Natural killer cell (primary cell): ENCODE measurements around the gene AK1. TPM values are rescaled to one million over a fixed set of nuclear protein-coding genes. Genes with fewer than 3 reads are reported as not detected.

ENCODE experiments used
- ATAC-seq, 3 donors: fragments of 150-1000 bp in 2 of 3; fragments of 200-7000 bp in 1 of 3; cut with Tn5 transposase; 1 replicate in 1 of 3; 2 replicates in 2 of 3; pipeline ENCODE4 v1.10.0; 2021; ENCODE audit warnings: mild to moderate bottlenecking in 2 of 3, moderate library complexity in 2 of 3
- DNase-seq, 2 donors: peaks; one replicate each; pipeline versions ENCODE4 v3.0.0 to v3.0.0-alpha.2; 2013 to 2021; ENCODE audit warnings: mixed read lengths in 1 of 2
- H3K27ac ChIP-seq: one replicate; pipeline ENCODE4 v1.5.1; 2013; ENCODE audit warnings: mild to moderate bottlenecking, low read length
- H3K27me3 ChIP-seq: one replicate; pipeline ENCODE4 v1.6.1; 2013; ENCODE audit warnings: low read length; ENCODE audit not compliant: control insufficient read depth, insufficient read depth
- H3K36me3 ChIP-seq: one replicate; pipeline ENCODE4 v1.6.1; 2013; ENCODE audit warnings: low read length; ENCODE audit not compliant: control insufficient read depth, insufficient read depth
- H3K4me1 ChIP-seq: one replicate; pipeline ENCODE4 v1.6.1; 2013; ENCODE audit warnings: low read length; ENCODE audit not compliant: control insufficient read depth, insufficient read depth
- H3K4me3 ChIP-seq: one replicate; pipeline ENCODE4 v1.5.1; 2013; ENCODE audit warnings: low read length
- H3K9me3 ChIP-seq: one replicate; pipeline ENCODE4 v1.6.1; 2013; ENCODE audit warnings: low read length; ENCODE audit not compliant: control insufficient read depth, insufficient read depth
- H3K27ac Mint-ChIP-seq, 2 donors: one replicate each; pipeline ENCODE4 v1.8.0; 2022; ENCODE audit warnings: mild to moderate bottlenecking in 2 of 2, mixed read lengths in 2 of 2, moderate library complexity in 1 of 2
- H3K27me3 Mint-ChIP-seq, 2 donors: one replicate each; pipeline ENCODE4 v1.8.0; 2022; ENCODE audit warnings: low read depth in 2 of 2, mixed read lengths in 2 of 2
- H3K36me3 Mint-ChIP-seq: one replicate; pipeline ENCODE4 v1.8.0; 2022; ENCODE audit warnings: mixed read lengths
- H3K4me1 Mint-ChIP-seq, 2 donors: one replicate each; pipeline ENCODE4 v1.8.0; 2022; ENCODE audit warnings: mixed read lengths in 2 of 2
- H3K4me3 Mint-ChIP-seq: one replicate; pipeline ENCODE4 v1.8.0; 2022; ENCODE audit warnings: mild to moderate bottlenecking, moderate library complexity, mixed read lengths
- H3K9me3 Mint-ChIP-seq, 2 donors: one replicate each; pipeline ENCODE4 v1.8.0; 2022; ENCODE audit warnings: mixed read lengths in 2 of 2
- CTCF ChIP-seq: fragments of 200-600 bp; IDR thresholded peaks from one replicate; pipeline ENCODE4 v1.8.0; 2022; ENCODE audit warnings: antibody characterized with exemption
- WGBS: methylation state at CpG from one replicate; pipeline ENCODE4 v1.1.7; 2013; ENCODE audit warnings: missing lambda C conversion rate; ENCODE audit not compliant: insufficient coverage; 5-methylcytosine and 5-hydroxymethylcytosine counted together
- intact Hi-C: fragments of 100-400 bp; cut with micrococcal nuclease; formaldehyde crosslinking; loops from one replicate; pipeline ENCODE4 v1.14.2; 2022
- total RNA-seq, 4 donors: library from RNA; stranded (reverse); fragments of 120-200 nt in 1 of 4; gene quantifications; one replicate each; pipeline versions ENCODE4 v1.2.3 to v1.2.4, GENCODE V29; 2013 to 2022

Gene AK1
- total RNA-seq, 3 donors from 2014 or later (not counting 1 experiment from before 2014, with no cell fraction given): 47.3 to 76.3 (median 54.2) TPM

GRCh38 chr9:127828262-127829031, 49.0 kb downstream of the AK1 start:
- Histone ChIP-seq H3K9me3 (no peaks in the 10 kb centered on the region), H3K27ac (no peak overlapping the region), H3K4me3 (no peak overlapping the region), H3K27me3 (no peaks in the 10 kb centered on the region), H3K36me3 (peaks cover 6% of the 10 kb centered on the region), H3K4me1 (no peaks in the 10 kb centered on the region)
- DNase-seq: no peak
- H3K4me3 Mint-ChIP-seq: peak overlapping the region; percentile 75
- peaks cover 5 to 7% of the 10 kb centered on the region in 2 donors for H3K4me1 Mint-ChIP-seq
- no peaks in the 10 kb centered on the region for H3K36me3 Mint-ChIP-seq
- peak overlapping the region in 1 of 2 donors; percentile 66 for H3K27ac Mint-ChIP-seq
- no peaks in the 10 kb centered on the region for H3K9me3 Mint-ChIP-seq
- whole genome bisulfite sequencing: 85% methylated on average over 34 of the region's 34 CpGs
- peak in 1 of 3 donors; percentile 64 for ATAC-seq
- intact Hi-C loops: no loop called here
- H3K27me3 Mint-ChIP-seq: no peaks in the 10 kb centered on the region
- TF ChIP-seq CTCF: no peak

- intact Hi-C loops: no loop called here
- H3K9me3 Mint-ChIP-seq: no peaks in the 10 kb centered on the region
- no peak overlapping the region for H3K4me3 Mint-ChIP-seq
- no peaks in the 10 kb centered on the region for H3K27me3 Mint-ChIP-seq
- H3K36me3 ChIP-seq: peaks cover 6% of the 10 kb centered on the region
- no peak overlapping the region for H3K4me3 ChIP-seq
- H3K27ac ChIP-seq: no peak overlapping the region
- H3K27ac Mint-ChIP-seq: no peak overlapping the region
- DNase-seq (no peak), ATAC-seq (no peak)
- no peaks in the 10 kb centered on the region for H3K9me3 ChIP-seq
- no peaks in the 10 kb centered on the region for H3K36me3 Mint-ChIP-seq
- no peaks in the 10 kb centered on the region for H3K4me1 ChIP-seq
- H3K27me3 ChIP-seq: no peaks in the 10 kb centered on the region
- 92% methylated on average over 7 of the region's 7 CpGs for WGBS
- TF ChIP-seq CTCF: no peak
- H3K4me1 Mint-ChIP-seq: peaks cover 5 to 7% of the 10 kb centered on the region in 2 donors
Measured at GRCh38 chr9:127826253-127826913, 51.1 kb downstream of the AK1 start.

GRCh38 chr9:127825319-127826051, 52.0 kb downstream of the AK1 start:
- Mint-ChIP-seq H3K4me1 (peaks cover 5 to 7% of the 10 kb centered on the region in 2 donors), H3K27me3 (no peaks in the 10 kb centered on the region), H3K9me3 (no peaks in the 10 kb centered on the region), H3K27ac (no peak overlapping the region), H3K36me3 (no peaks in the 10 kb centered on the region), H3K4me3 (no peak overlapping the region)
- Histone ChIP-seq H3K4me3 (no peak overlapping the region), H3K4me1 (no peaks in the 10 kb centered on the region), H3K36me3 (peaks cover 6% of the 10 kb centered on the region), H3K27me3 (no peaks in the 10 kb centered on the region), H3K9me3 (no peaks in the 10 kb centered on the region), H3K27ac (no peak overlapping the region)
- no peak for DNase-seq
- WGBS: 85% methylated on average over 39 of the region's 42 CpGs
- no peak for ATAC-seq
- intact Hi-C loops: no loop called here
- TF ChIP-seq CTCF: no peak
